Right lobe of liver (tissue), 6 donors: ENCODE data around the gene ADAMTSL5. TPM values are rescaled to one million over a fixed set of nuclear protein-coding genes. Genes with fewer than 3 reads are reported as not detected.
"Not testable (repeated sequence)": the region's sequence is repeated elsewhere in the genome, so short reads cannot be mapped to it uniquely, and the experiment has no call there.

ENCODE experiments used
- ATAC-seq, 4 donors: fragments of 200-7000 bp; cut with Tn5 transposase; one replicate each; pipeline ENCODE4 v1.9.1; 2020; ENCODE audit warnings: mild to moderate bottlenecking in 4 of 4, moderate library complexity in 4 of 4
- DNase-seq, 3 donors: peaks; one replicate each; pipeline ENCODE4 v3.0.0-alpha.2; 2020
- H3K27ac ChIP-seq, 3 donors: fragments of 200-600 bp; one replicate each; pipeline ENCODE4 v1.8.0; 2022
- H3K27me3 ChIP-seq, 2 donors: fragments of 200-600 bp; one replicate each; pipeline ENCODE4 v1.8.0; 2022
- H3K36me3 ChIP-seq, 4 donors: fragments of 200-600 bp; sonication (generic) in 1 of 4; one replicate each; pipeline versions ENCODE4 v1.5.1 to v1.8.0; 2017 to 2022; ENCODE audit warnings: control low read depth in 1 of 4
- H3K4me1 ChIP-seq, 4 donors: fragments of 200-600 bp; sonication (generic) in 1 of 4; one replicate each; pipeline versions ENCODE4 v1.5.1 to v1.8.0; 2017 to 2022; ENCODE audit warnings: control low read depth in 1 of 4
- H3K4me3 ChIP-seq, 3 donors: fragments of 200-600 bp; one replicate each; pipeline ENCODE4 v1.8.0; 2022
- H3K9me3 ChIP-seq, 4 donors: fragments of 200-600 bp; sonication (generic) in 1 of 4; one replicate each; pipeline versions ENCODE4 v1.5.1 to v1.8.0; 2017 to 2022; ENCODE audit warnings: control low read depth in 1 of 4
- POLR2A ChIP-seq: fragments of 450-650 bp; IDR thresholded peaks from one replicate; pipeline ENCODE4 v1.6.1; 2017; ENCODE audit warnings: antibody characterized with exemption, mild to moderate bottlenecking
- WGBS: methylation state at CpG from one replicate; pipeline ENCODE4 v1.1.6; 2018; ENCODE audit warnings: low coverage, low lambda C conversion rate; ENCODE audit not compliant: insufficient coverage; ENCODE audit errors: missing lambda C conversion rate; 5-methylcytosine and 5-hydroxymethylcytosine counted together
- intact Hi-C, 2 donors: fragments of 100-400 bp; cut with DNase I; formaldehyde crosslinking; loops; one replicate each; pipeline versions ENCODE4 v1.11.2 to v1.14.1; 2022
- total RNA-seq, 6 experiments: library from RNA; depleted of rRNA in 2 of 6; stranded (reverse); fragments of >200 nt in 2 of 6; fragmentation: NEBNext Ultra II Directional in 3 of 6; extraction: Animal tissue kit (Norgen Biotek cat#: 25700) in 3 of 6; gene quantifications; one replicate each; pipeline versions ENCODE4 v1.1.0 to v1.2.4, GENCODE V29; 2016 to 2023
- TF ChIP-seq, protein P1 (sequence below), 4 donors: fragments of 200-600 bp in 3 of 4; fragments of 450-650 bp in 1 of 4; IDR thresholded peaks; one replicate each; pipeline versions ENCODE4 v1.5.1 to v1.8.0; 2016 to 2022; ENCODE audit warnings: antibody characterized with exemption in 4 of 4, mild to moderate bottlenecking in 2 of 4
- donor health status: DM: no; HTN: yes; CAD: no.
- donor health status: DM: no; HTN: no; CAD: no.
- donor health status: DM: no; HTN: no; CAD: no.
- donor health status: DM: no; HTN: yes; CAD: no.
- donor health status: DM: no; HTN: yes; CAD: no.

ADAMTSL5 gene
- total RNA-seq, 6 experiments from 2014 or later: 1.8 to 6.9 (median 4.5) TPM

- peaks cover 0 to 9% (median 4%) of the 10 kb centered on the region in 4 donors for H3K4me1 ChIP-seq
- H3K27me3 ChIP-seq: no peaks in the 10 kb centered on the region
- WGBS: no CpG with 5 or more reads among the region's 36 CpGs
- H3K36me3 ChIP-seq: no peaks in the 10 kb centered on the region
- no peaks in the 10 kb centered on the region for H3K9me3 ChIP-seq
- no peak overlapping the region for H3K4me3 ChIP-seq
- no peak for ATAC-seq
- TF ChIP-seq, protein P1, sequence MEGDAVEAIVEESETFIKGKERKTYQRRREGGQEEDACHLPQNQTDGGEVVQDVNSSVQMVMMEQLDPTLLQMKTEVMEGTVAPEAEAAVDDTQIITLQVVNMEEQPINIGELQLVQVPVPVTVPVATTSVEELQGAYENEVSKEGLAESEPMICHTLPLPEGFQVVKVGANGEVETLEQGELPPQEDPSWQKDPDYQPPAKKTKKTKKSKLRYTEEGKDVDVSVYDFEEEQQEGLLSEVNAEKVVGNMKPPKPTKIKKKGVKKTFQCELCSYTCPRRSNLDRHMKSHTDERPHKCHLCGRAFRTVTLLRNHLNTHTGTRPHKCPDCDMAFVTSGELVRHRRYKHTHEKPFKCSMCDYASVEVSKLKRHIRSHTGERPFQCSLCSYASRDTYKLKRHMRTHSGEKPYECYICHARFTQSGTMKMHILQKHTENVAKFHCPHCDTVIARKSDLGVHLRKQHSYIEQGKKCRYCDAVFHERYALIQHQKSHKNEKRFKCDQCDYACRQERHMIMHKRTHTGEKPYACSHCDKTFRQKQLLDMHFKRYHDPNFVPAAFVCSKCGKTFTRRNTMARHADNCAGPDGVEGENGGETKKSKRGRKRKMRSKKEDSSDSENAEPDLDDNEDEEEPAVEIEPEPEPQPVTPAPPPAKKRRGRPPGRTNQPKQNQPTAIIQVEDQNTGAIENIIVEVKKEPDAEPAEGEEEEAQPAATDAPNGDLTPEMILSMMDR (IDR thresholded peaks at IDR 0.05): no peak
- TF ChIP-seq POLR2A: no peak
- peak in 2 of 3 donors; percentile 21 to 53 for DNase-seq
- intact Hi-C loops: no loop called here
- H3K27ac ChIP-seq: no peak overlapping the region
Observed at GRCh38 chr19:1481893-1482360, 30.9 kb downstream of the ADAMTSL5 start.

DNA sequence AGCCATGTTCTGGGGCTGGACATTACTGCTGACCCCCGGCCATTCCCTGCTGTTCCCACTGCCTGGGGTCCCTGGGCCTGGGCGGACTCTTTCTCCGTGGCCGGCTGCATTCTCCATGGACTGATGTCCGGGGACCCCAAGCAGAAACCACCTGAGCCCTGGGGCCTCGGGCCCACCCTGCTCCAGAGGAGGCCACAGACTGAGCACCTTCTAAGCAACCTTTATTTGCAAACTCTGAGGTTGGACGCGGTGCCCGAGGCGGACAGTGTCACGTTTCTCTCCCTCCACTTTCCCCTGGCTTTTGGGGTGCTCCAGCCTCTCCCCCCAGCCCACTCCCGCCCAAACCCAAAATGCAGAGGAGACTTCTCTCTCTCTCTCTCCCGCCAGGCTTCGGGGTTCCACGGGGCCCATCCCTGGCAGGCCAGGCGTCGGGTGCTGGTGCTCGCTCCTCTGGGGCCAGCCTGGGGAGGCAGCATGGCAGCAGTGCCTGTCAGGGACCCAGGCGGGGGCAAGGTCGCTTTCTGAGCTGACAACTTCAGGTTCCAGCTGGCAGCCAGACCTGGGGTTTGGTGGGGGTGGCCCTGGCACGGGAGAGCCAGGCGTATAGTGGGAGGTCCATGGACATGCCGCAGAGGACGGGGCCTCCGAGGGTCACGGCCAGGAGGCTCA lies 31.5 kb downstream of the ADAMTSL5 start:
- H3K4me1 ChIP-seq: peaks cover 0 to 9% (median 4%) of the 10 kb centered on the region in 4 donors
- H3K27ac ChIP-seq: no peak overlapping the region
- DNase-seq (peak in 1 of 3 donors; percentile 52), ATAC-seq (no peak)
- intact Hi-C loops: no loop called here
- no peak overlapping the region for H3K4me3 ChIP-seq
- H3K27me3 ChIP-seq: no peaks in the 10 kb centered on the region
- TF ChIP-seq, protein P1 (IDR thresholded peaks at IDR 0.05): no peak
- no peak for TF ChIP-seq POLR2A
- H3K9me3 ChIP-seq: no peaks in the 10 kb centered on the region
- no peaks in the 10 kb centered on the region for H3K36me3 ChIP-seq
- 57% methylated on average over 4 of the region's 26 CpGs for WGBS

DNA sequence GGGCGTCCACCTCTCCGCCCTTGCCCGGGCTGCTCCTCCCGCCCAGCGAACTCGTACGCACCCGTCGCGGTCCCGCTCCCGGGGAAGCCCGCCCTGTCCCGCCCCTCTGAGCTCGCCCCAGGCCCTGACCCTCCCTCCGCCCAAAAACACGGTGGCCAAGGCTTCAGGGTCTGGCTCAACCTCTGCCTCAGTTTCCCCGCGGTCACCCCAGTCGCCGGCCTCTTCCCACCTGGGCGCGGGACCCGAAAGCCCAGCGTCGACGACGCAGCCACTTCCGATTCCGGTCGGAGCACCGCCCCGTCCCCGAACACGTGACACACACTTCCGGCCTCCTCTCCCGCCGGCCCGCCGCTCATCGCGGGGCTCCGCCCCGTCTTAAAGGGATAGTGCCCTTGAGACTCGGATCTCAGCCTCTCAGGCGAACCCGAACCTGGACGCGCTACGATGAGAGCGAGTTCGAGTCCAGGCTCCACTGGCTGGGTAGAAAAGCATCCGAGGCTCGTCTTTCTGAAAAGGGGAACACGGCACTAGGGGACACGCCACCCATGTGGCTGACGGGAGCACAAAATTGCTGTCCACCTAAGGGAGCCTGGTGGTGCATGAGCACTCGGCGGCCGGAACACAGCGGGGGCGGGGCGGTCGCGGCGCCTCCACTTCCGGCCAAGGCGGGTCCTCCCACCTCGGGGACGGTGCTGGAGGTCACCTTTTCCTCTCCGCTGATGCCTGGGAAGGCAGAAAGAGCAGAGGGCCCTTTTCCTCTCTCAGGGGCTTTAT lies 33.7 kb downstream of the ADAMTSL5 start, which contains the start of gene C19orf25:
Gene C19orf25, minus strand, starts transcription at position 282 of the 774 bp plus-strand sequence. CDS start 312 bp downstream, outside the sequence.
- Histone ChIP-seq H3K27ac (peak within 1 kb of the TSS; percentile 21 to 67 (median 45)), H3K9me3 (no peaks in the 10 kb centered on the region), H3K4me3 (peak within 1 kb of the TSS; percentile 87 to 99 (median 96)), H3K4me1 (peaks cover 0 to 9% (median 4%) of the 10 kb centered on the region in 4 donors), H3K36me3 (no peaks in the 10 kb centered on the region), H3K27me3 (no peaks in the 10 kb centered on the region)
- ATAC-seq (peak; percentile 94 to 99 (median 97)), DNase-seq (peak; percentile 96 to 97 (median 96))
- WGBS: 0% methylated on average over 17 of the region's 71 CpGs
- intact Hi-C loops: no loop called here
- TF ChIP-seq POLR2A: peak; percentile 44
- TF ChIP-seq, protein P1 (IDR thresholded peaks at IDR 0.05): no peak

- WGBS: 80% methylated on average over 8 of the region's 9 CpGs
- ATAC-seq, H3K36me3 ChIP-seq, H3K4me1 ChIP-seq, H3K9me3 ChIP-seq, H3K4me3 ChIP-seq, DNase-seq, H3K27me3 ChIP-seq, intact Hi-C loops, H3K27ac ChIP-seq: not testable (repeated sequence)
Observed at GRCh38 chr19:1477056-1477455, 35.8 kb downstream of the ADAMTSL5 start.
